Upper lobe of right lung (tissue), 1 donor: ENCODE measurements around the gene CFAP299. TPM values are rescaled to one million over a fixed set of nuclear protein-coding genes. Genes with fewer than 3 reads are reported as not detected.

ENCODE experiments used
- ATAC-seq: fragments of 200-7000 bp; cut with Tn5 transposase; one replicate; pipeline ENCODE4 v1.9.1; 2020; ENCODE audit warnings: mild to moderate bottlenecking, moderate library complexity
- DNase-seq: peaks from one replicate; pipeline ENCODE4 v3.0.0-alpha.2; 2020
- H3K27ac ChIP-seq: fragments of 200-600 bp; one replicate; pipeline ENCODE4 v1.8.0; 2022
- H3K27me3 ChIP-seq: fragments of 200-600 bp; one replicate; pipeline ENCODE4 v1.8.0; 2022; ENCODE audit warnings: mild to moderate bottlenecking
- H3K36me3 ChIP-seq: fragments of 200-600 bp; one replicate; pipeline ENCODE4 v1.8.0; 2022
- H3K4me1 ChIP-seq: fragments of 200-600 bp; one replicate; pipeline ENCODE4 v1.8.0; 2022
- H3K4me3 ChIP-seq: fragments of 200-600 bp; one replicate; pipeline ENCODE4 v1.8.0; 2022; ENCODE audit warnings: mild to moderate bottlenecking
- H3K9me3 ChIP-seq: fragments of 200-600 bp; one replicate; pipeline ENCODE4 v1.8.0; 2022
- intact Hi-C: fragments of 100-400 bp; cut with DNase I; formaldehyde crosslinking; loops from one replicate; pipeline ENCODE4 v1.11.0; 2022
- total RNA-seq: library from RNA; stranded (reverse); fragmentation: NEBNext Ultra II Directional; extraction: Animal tissue kit (Norgen Biotek cat#: 25700); gene quantifications from one replicate; pipeline ENCODE4 v1.2.1, GENCODE V29; 2021
- TF ChIP-seq, protein P1 (sequence below): fragments of 200-600 bp; IDR thresholded peaks from one replicate; pipeline ENCODE4 v1.8.0; 2022; ENCODE audit warnings: antibody characterized with exemption
- donor health status: DM: no; HTN: yes; CAD: no; lungs with severe emphysema.

The CFAP299 gene
- total RNA-seq, 1 donor from 2014 or later: not detected

DNA sequence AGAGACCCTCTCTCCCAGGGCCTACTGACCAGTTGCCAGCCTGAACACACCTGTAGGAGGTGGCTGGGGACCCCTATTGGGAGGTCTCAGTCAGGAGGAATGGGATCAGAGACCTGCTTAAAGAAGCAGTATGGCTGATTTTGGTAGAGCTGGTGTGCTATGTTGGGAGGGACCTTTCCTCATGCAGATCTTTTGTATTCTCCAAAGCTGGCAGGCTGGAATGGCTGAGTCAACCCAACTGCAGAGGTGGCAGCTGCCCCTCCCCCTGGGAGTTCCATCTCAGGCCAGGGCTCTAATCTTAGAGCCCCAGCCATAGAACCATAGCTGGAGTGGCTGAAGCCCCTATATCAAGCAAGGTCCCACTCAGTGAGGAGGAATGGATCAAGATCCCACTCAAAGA is 415.7 kb downstream of the CFAP299 start:
- H3K4me3 ChIP-seq: no peak overlapping the region
- no peaks in the 10 kb centered on the region for H3K27me3 ChIP-seq
- intact Hi-C loops: no loop called here
- H3K36me3 ChIP-seq: no peaks in the 10 kb centered on the region
- no peaks in the 10 kb centered on the region for H3K4me1 ChIP-seq
- ATAC-seq (no peak), DNase-seq (no peak)
- TF ChIP-seq, protein P1, sequence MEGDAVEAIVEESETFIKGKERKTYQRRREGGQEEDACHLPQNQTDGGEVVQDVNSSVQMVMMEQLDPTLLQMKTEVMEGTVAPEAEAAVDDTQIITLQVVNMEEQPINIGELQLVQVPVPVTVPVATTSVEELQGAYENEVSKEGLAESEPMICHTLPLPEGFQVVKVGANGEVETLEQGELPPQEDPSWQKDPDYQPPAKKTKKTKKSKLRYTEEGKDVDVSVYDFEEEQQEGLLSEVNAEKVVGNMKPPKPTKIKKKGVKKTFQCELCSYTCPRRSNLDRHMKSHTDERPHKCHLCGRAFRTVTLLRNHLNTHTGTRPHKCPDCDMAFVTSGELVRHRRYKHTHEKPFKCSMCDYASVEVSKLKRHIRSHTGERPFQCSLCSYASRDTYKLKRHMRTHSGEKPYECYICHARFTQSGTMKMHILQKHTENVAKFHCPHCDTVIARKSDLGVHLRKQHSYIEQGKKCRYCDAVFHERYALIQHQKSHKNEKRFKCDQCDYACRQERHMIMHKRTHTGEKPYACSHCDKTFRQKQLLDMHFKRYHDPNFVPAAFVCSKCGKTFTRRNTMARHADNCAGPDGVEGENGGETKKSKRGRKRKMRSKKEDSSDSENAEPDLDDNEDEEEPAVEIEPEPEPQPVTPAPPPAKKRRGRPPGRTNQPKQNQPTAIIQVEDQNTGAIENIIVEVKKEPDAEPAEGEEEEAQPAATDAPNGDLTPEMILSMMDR: no peak
- H3K27ac ChIP-seq: no peak overlapping the region
- H3K9me3 ChIP-seq: no peaks in the 10 kb centered on the region

DNA sequence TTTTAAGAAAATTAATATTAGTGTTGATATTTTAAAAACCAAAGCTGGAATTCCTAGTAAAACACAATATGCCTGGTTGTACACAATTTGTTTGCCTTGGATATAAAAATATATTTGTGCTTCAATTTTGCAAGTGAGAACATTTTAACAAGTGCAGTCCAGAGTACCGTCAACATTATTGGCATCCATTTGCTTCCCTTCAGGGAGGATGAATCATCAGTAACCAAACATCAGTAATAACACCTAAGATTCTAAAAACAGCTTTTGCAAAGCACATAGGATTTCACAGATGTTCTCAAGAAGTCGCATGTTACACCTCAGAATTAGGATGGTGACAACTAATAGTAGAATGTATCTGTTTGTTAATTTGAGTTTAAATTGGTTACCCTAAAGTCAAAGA is 432.4 kb downstream of the CFAP299 start:
- no peaks in the 10 kb centered on the region for H3K9me3 ChIP-seq
- no peak overlapping the region for H3K27ac ChIP-seq
- H3K36me3 ChIP-seq: no peaks in the 10 kb centered on the region
- no peaks in the 10 kb centered on the region for H3K4me1 ChIP-seq
- intact Hi-C loops: no loop called here
- DNase-seq: no peak
- TF ChIP-seq, protein P1: no peak
- no peaks in the 10 kb centered on the region for H3K27me3 ChIP-seq
- no peak for ATAC-seq
- no peak overlapping the region for H3K4me3 ChIP-seq

DNA sequence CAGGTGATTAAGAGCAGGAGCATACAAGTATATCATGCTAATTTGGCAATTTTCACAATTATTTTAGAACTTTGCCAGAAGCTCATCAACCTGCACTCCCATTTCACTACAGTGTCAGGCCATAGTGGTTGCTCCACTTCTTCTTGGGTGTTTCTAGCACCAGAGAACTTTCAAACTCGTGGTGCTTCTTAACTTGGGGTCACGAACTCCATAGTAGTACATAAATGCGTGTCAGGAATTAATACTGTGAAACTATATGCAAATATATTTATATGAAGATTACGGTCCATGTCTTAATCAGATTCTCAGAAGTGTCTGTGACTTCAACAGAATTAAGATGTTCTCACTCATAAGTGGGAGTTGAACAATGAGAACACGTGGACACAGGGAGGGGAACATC is 440.6 kb downstream of the CFAP299 start:
- no peak for DNase-seq
- no peaks in the 10 kb centered on the region for H3K27me3 ChIP-seq
- TF ChIP-seq, protein P1: no peak

DNA sequence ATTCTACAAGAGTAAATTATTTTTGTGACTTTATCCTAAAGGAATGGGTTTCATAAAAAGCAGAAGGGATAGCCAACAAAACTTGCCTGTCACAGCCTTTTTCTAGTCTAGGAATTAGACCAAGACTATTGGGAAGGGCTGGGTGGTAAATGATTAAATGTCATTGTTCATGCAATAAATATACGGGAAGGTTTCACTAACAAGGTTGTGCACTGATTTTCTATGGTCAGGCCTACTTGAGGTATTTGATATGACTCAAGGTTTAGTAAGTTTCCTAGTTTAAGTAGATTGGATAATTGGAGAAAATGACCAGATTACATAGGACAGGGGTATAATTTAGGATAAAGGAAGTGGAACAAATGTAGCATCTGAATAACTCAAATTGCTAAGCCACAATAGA is 445.9 kb downstream of the CFAP299 start:
- no peak for ATAC-seq
- intact Hi-C loops: no loop called here
- no peak overlapping the region for H3K27ac ChIP-seq

More for the DNA sequence above, 440.6 kb downstream of the CFAP299 start:
- H3K4me1 ChIP-seq: no peaks in the 10 kb centered on the region
- intact Hi-C loops: no loop called here
- no peak overlapping the region for H3K27ac ChIP-seq
- H3K9me3 ChIP-seq: no peaks in the 10 kb centered on the region
- no peak for ATAC-seq
- no peak overlapping the region for H3K4me3 ChIP-seq
- no peaks in the 10 kb centered on the region for H3K36me3 ChIP-seq

DNA sequence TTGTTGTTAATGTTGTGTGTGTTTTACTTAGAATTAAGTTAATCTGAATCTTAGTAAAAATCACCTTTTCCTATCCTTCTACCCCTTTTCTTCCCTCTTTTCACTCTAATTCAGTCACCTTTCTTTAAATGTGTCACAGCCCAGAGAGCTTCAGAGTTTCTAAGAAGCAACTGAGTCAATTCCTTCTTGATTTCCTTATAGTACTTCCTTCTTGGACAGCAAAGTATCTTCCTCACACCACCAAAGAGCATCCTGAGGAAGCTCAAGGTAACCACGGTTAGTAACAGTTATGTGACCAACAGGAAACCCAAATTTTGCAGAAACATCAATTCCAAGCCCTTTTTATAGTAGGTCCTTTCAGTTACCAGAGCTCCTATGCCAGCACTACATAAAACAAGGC is 451.8 kb downstream of the CFAP299 start:
- intact Hi-C loops: no loop called here
- Histone ChIP-seq H3K4me3 (no peak overlapping the region), H3K36me3 (no peaks in the 10 kb centered on the region), H3K27me3 (no peaks in the 10 kb centered on the region), H3K4me1 (no peaks in the 10 kb centered on the region), H3K27ac (no peak overlapping the region), H3K9me3 (no peaks in the 10 kb centered on the region)
- TF ChIP-seq, protein P1: no peak
- ATAC-seq (no peak), DNase-seq (no peak)

More for the DNA sequence above, 445.9 kb downstream of the CFAP299 start:
- Histone ChIP-seq H3K4me1 (no peaks in the 10 kb centered on the region), H3K9me3 (no peaks in the 10 kb centered on the region), H3K27me3 (no peaks in the 10 kb centered on the region), H3K4me3 (no peak overlapping the region), H3K36me3 (no peaks in the 10 kb centered on the region)
- TF ChIP-seq, protein P1: no peak
- no peak for DNase-seq

DNA sequence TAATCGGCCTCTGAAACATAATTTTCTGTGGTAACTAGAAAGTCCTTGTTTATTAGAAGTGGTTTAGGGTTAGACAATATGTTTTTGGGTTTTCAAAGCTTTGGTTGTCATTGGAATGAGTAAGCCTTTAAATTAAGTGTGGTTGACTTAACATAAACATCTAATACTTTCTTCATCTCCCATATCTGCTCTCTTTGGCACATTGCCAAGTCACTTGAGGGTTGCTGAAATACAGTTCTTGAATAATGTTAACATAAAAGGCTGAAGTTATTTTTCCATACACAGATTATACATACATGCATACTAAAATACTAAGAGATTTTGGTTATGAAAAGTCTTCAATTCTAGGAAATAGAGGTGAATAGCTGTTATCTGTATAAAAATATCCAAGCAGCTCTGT is 453.3 kb downstream of the CFAP299 start:
- intact Hi-C loops: no loop called here
- ATAC-seq (no peak), DNase-seq (no peak)
- H3K9me3 ChIP-seq: no peaks in the 10 kb centered on the region
- TF ChIP-seq, protein P1: no peak
- H3K4me1 ChIP-seq: no peaks in the 10 kb centered on the region
- no peaks in the 10 kb centered on the region for H3K27me3 ChIP-seq
- H3K27ac ChIP-seq: no peak overlapping the region
- no peak overlapping the region for H3K4me3 ChIP-seq
- H3K36me3 ChIP-seq: no peaks in the 10 kb centered on the region
